ENCODE data around the gene PHLDB1.
"Not testable (repeated sequence)": the region's sequence is repeated elsewhere in the genome, so short reads cannot be mapped to it uniquely, and the experiment has no call there.

PHLDB1 gene

GRCh38 chr11:118606157-118606843 lies 1.1 kb upstream of the PHLDB1 start:
- 17 to 63% methylated on average over 4 of the region's 7 CpGs for WGBS, 2 experiments (ENCODE audit: insufficient coverage in 2 of 2)
- Histone ChIP-seq H3K4me3 (ENCODE audit: extremely low read depth, insufficient read depth, low read length, poor library complexity, severe bottlenecking) (no peak overlapping the region), H3K9me3 (ENCODE audit: control insufficient read depth, low read length) (no peaks in the 10 kb centered on the region), H3K4me1 (ENCODE audit: control insufficient read depth, insufficient read depth, low read length, poor library complexity, severe bottlenecking) (peaks cover 41% of the 10 kb centered on the region), H3K27ac (ENCODE audit: low read depth, low read length, severe bottlenecking) (peak overlapping the region; percentile 72), H3K36me3 (ENCODE audit: control insufficient read depth, insufficient read depth, low read length) (peaks cover 20% of the 10 kb centered on the region)

GRCh38 chr11:118606844-118607228 lies 579 bp upstream of the PHLDB1 start:
- WGBS, 2 experiments (ENCODE audit: insufficient coverage in 2 of 2), result 58 to 88% methylated on average over 5 to 7 of the region's 7 CpGs
- Histone ChIP-seq H3K4me1 (ENCODE audit: control insufficient read depth, insufficient read depth, low read length, poor library complexity, severe bottlenecking) (peaks cover 44% of the 10 kb centered on the region), H3K36me3 (ENCODE audit: control insufficient read depth, insufficient read depth, low read length) (peaks cover 14% of the 10 kb centered on the region), H3K9me3 (ENCODE audit: control insufficient read depth, low read length) (no peaks in the 10 kb centered on the region), H3K27ac (ENCODE audit: low read depth, low read length, severe bottlenecking) (no peak overlapping the region), H3K4me3 (ENCODE audit: extremely low read depth, insufficient read depth, low read length, poor library complexity, severe bottlenecking) (no peak overlapping the region)

- no peaks in the 10 kb centered on the region for H3K9me3 ChIP-seq (ENCODE audit: control insufficient read depth, low read length)
- WGBS, 2 experiments (ENCODE audit: insufficient coverage in 2 of 2), result 11 to 15% methylated on average over 56 to 61 of the region's 69 CpGs
- peaks cover 62% of the 10 kb centered on the region for H3K4me1 ChIP-seq (ENCODE audit: control insufficient read depth, insufficient read depth, low read length, poor library complexity, severe bottlenecking)
- peak overlapping the region; percentile 5 for H3K27ac ChIP-seq (ENCODE audit: low read depth, low read length, severe bottlenecking)
- H3K36me3 ChIP-seq (ENCODE audit: control insufficient read depth, insufficient read depth, low read length), result peaks cover 3% of the 10 kb centered on the region
- H3K4me3 ChIP-seq (ENCODE audit: extremely low read depth, insufficient read depth, low read length, poor library complexity, severe bottlenecking), result peak overlapping the region; percentile 67
Observed at GRCh38 chr11:118608360-118609227, 1.2 kb downstream of the PHLDB1 start.

- Histone ChIP-seq H3K4me3 (ENCODE audit: extremely low read depth, insufficient read depth, low read length, poor library complexity, severe bottlenecking) (peak overlapping the region; percentile 67), H3K27ac (ENCODE audit: low read depth, low read length, severe bottlenecking) (no peak overlapping the region), H3K4me1 (ENCODE audit: control insufficient read depth, insufficient read depth, low read length, poor library complexity, severe bottlenecking) (peaks cover 65% of the 10 kb centered on the region), H3K36me3 (ENCODE audit: control insufficient read depth, insufficient read depth, low read length) (peaks cover 13% of the 10 kb centered on the region), H3K9me3 (ENCODE audit: control insufficient read depth, low read length) (no peaks in the 10 kb centered on the region)
- 11 to 15% methylated on average over 36 to 48 of the region's 57 CpGs for WGBS, 2 experiments (ENCODE audit: insufficient coverage in 2 of 2)
Observed at GRCh38 chr11:118609380-118610224, 2.2 kb downstream of the PHLDB1 start.

GRCh38 chr11:118610225-118610772 lies 2.9 kb downstream of the PHLDB1 start:
- no peaks in the 10 kb centered on the region for H3K9me3 ChIP-seq (ENCODE audit: control insufficient read depth, low read length)
- no peak overlapping the region for H3K27ac ChIP-seq (ENCODE audit: low read depth, low read length, severe bottlenecking)
- peaks cover 59% of the 10 kb centered on the region for H3K4me1 ChIP-seq (ENCODE audit: control insufficient read depth, insufficient read depth, low read length, poor library complexity, severe bottlenecking)
- peaks cover 15% of the 10 kb centered on the region for H3K36me3 ChIP-seq (ENCODE audit: control insufficient read depth, insufficient read depth, low read length)
- peak overlapping the region; percentile 67 for H3K4me3 ChIP-seq (ENCODE audit: extremely low read depth, insufficient read depth, low read length, poor library complexity, severe bottlenecking)
- 7 to 8% methylated on average over 36 to 42 of the region's 42 CpGs for WGBS, 2 experiments (ENCODE audit: insufficient coverage in 2 of 2)

- no peak overlapping the region for H3K27ac ChIP-seq (ENCODE audit: low read depth, low read length, severe bottlenecking)
- H3K4me1 ChIP-seq (ENCODE audit: control insufficient read depth, insufficient read depth, low read length, poor library complexity, severe bottlenecking), result peaks cover 58% of the 10 kb centered on the region
- H3K36me3 ChIP-seq (ENCODE audit: control insufficient read depth, insufficient read depth, low read length), result peaks cover 19% of the 10 kb centered on the region
- H3K9me3 ChIP-seq (ENCODE audit: control insufficient read depth, low read length), result no peaks in the 10 kb centered on the region
- WGBS, 2 experiments (ENCODE audit: insufficient coverage in 2 of 2), result 3 to 4% methylated on average over 40 to 43 of the region's 54 CpGs
- H3K4me3 ChIP-seq (ENCODE audit: extremely low read depth, insufficient read depth, low read length, poor library complexity, severe bottlenecking), result peak overlapping the region; percentile 67
Observed at GRCh38 chr11:118610773-118611432, 3.5 kb downstream of the PHLDB1 start.

GRCh38 chr11:118611433-118611795 lies 4.0 kb downstream of the PHLDB1 start:
- WGBS, 2 experiments (ENCODE audit: insufficient coverage in 2 of 2), result 77 to 96% methylated on average over 9 to 11 of the region's 19 CpGs
- H3K9me3 ChIP-seq (ENCODE audit: control insufficient read depth, low read length); H3K4me3 ChIP-seq (ENCODE audit: extremely low read depth, insufficient read depth, low read length, poor library complexity, severe bottlenecking); H3K27ac ChIP-seq (ENCODE audit: low read depth, low read length, severe bottlenecking): not testable (repeated sequence)
- peaks cover 58% of the 10 kb centered on the region for H3K4me1 ChIP-seq (ENCODE audit: control insufficient read depth, insufficient read depth, low read length, poor library complexity, severe bottlenecking)
- peaks cover 24% of the 10 kb centered on the region for H3K36me3 ChIP-seq (ENCODE audit: control insufficient read depth, insufficient read depth, low read length)

- no peaks in the 10 kb centered on the region for H3K9me3 ChIP-seq (ENCODE audit: control insufficient read depth, low read length)
- peaks cover 61% of the 10 kb centered on the region for H3K4me1 ChIP-seq (ENCODE audit: control insufficient read depth, insufficient read depth, low read length, poor library complexity, severe bottlenecking)
- no peak overlapping the region for H3K4me3 ChIP-seq (ENCODE audit: extremely low read depth, insufficient read depth, low read length, poor library complexity, severe bottlenecking)
- 61 to 80% methylated on average over 1 to 4 of the region's 7 CpGs for WGBS, 2 experiments (ENCODE audit: insufficient coverage in 2 of 2)
- H3K27ac ChIP-seq (ENCODE audit: low read depth, low read length, severe bottlenecking), result peak overlapping the region; percentile 19
- H3K36me3 ChIP-seq (ENCODE audit: control insufficient read depth, insufficient read depth, low read length), result peaks cover 29% of the 10 kb centered on the region
Observed at GRCh38 chr11:118612378-118612777, 5.0 kb downstream of the PHLDB1 start.

GRCh38 chr11:118614511-118614910 lies 7.1 kb downstream of the PHLDB1 start:
- Histone ChIP-seq H3K9me3 (ENCODE audit: control insufficient read depth, low read length) (no peaks in the 10 kb centered on the region), H3K4me3 (ENCODE audit: extremely low read depth, insufficient read depth, low read length, poor library complexity, severe bottlenecking) (no peak overlapping the region), H3K36me3 (ENCODE audit: control insufficient read depth, insufficient read depth, low read length) (peaks cover 32% of the 10 kb centered on the region), H3K27ac (ENCODE audit: low read depth, low read length, severe bottlenecking) (no peak overlapping the region), H3K4me1 (ENCODE audit: control insufficient read depth, insufficient read depth, low read length, poor library complexity, severe bottlenecking) (peaks cover 73% of the 10 kb centered on the region)
- WGBS, 2 experiments (ENCODE audit: insufficient coverage in 2 of 2), result 89% methylated on average over 5 to 6 of the region's 7 CpGs

All from mesodermal cell (in vitro differentiated cells).